Osteocyte (in vitro differentiated cells): ENCODE measurements around the gene MPHOSPH6. TPM values are rescaled to one million over a fixed set of nuclear protein-coding genes. Genes with fewer than 3 reads are reported as not detected.

Experiments
- DNase-seq: peaks from one replicate; pipeline ENCODE4 v3.0.0; 2021; ENCODE audit warnings: mixed read lengths; ENCODE audit not compliant: unreplicated experiment; ENCODE audit errors: extremely low spot score
- H3K27ac Mint-ChIP-seq: one replicate; pipeline ENCODE4 v1.8.0; 2021; ENCODE audit warnings: mild to moderate bottlenecking, mixed read lengths; ENCODE audit not compliant: unreplicated experiment
- H3K27me3 Mint-ChIP-seq: one replicate; pipeline ENCODE4 v1.8.0; 2021; ENCODE audit warnings: mixed read lengths; ENCODE audit not compliant: unreplicated experiment
- H3K36me3 Mint-ChIP-seq: one replicate; pipeline ENCODE4 v1.8.0; 2021; ENCODE audit warnings: mixed read lengths; ENCODE audit not compliant: unreplicated experiment
- H3K4me1 Mint-ChIP-seq: one replicate; pipeline ENCODE4 v1.8.0; 2021; ENCODE audit warnings: mixed read lengths; ENCODE audit not compliant: unreplicated experiment
- H3K4me3 Mint-ChIP-seq: one replicate; pipeline ENCODE4 v1.8.0; 2021; ENCODE audit warnings: mild to moderate bottlenecking, moderate library complexity, mixed read lengths; ENCODE audit not compliant: unreplicated experiment
- H3K9me3 Mint-ChIP-seq: one replicate; pipeline ENCODE4 v1.8.0; 2021; ENCODE audit warnings: mixed read lengths; ENCODE audit not compliant: unreplicated experiment
- total RNA-seq: library from RNA; stranded (reverse); gene quantifications from 2 replicates; pipeline ENCODE4 v1.2.1, GENCODE V29; 2021
- TF ChIP-seq, protein P1 (sequence below): fragments of 200-600 bp; sonication (generic); IDR thresholded peaks from 2 replicates; pipeline ENCODE4 v1.5.0; 2021; ENCODE audit warnings: antibody characterized with exemption, mild to moderate bottlenecking, moderate library complexity

Gene MPHOSPH6
- total RNA-seq, 1 donor from 2014 or later, result 13.6 TPM

DNA sequence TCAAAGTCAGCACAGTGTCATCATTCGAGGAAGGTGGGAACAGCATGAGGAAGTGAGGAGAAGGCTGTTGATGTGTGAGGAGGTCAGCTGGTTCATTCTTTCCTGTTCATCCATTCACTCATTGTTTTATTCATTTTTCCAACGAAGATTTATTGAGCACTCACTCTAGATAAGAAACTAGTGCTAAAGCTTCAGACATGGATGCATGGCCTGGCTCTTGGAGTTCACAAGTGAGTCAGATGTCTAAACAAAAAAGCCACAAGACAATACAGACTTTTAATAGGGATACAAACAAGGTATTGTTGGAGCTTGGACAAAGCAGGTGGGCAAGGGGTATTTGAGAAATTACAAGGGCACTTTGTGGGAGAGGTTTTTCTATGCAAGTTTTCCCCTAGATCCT lies 31.3 kb upstream of the MPHOSPH6 start:
- no peaks in the 10 kb centered on the region for H3K36me3 Mint-ChIP-seq
- TF ChIP-seq, protein P1, sequence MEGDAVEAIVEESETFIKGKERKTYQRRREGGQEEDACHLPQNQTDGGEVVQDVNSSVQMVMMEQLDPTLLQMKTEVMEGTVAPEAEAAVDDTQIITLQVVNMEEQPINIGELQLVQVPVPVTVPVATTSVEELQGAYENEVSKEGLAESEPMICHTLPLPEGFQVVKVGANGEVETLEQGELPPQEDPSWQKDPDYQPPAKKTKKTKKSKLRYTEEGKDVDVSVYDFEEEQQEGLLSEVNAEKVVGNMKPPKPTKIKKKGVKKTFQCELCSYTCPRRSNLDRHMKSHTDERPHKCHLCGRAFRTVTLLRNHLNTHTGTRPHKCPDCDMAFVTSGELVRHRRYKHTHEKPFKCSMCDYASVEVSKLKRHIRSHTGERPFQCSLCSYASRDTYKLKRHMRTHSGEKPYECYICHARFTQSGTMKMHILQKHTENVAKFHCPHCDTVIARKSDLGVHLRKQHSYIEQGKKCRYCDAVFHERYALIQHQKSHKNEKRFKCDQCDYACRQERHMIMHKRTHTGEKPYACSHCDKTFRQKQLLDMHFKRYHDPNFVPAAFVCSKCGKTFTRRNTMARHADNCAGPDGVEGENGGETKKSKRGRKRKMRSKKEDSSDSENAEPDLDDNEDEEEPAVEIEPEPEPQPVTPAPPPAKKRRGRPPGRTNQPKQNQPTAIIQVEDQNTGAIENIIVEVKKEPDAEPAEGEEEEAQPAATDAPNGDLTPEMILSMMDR, result no peak
- H3K27ac Mint-ChIP-seq, result no peak overlapping the region
- no peak overlapping the region for H3K4me3 Mint-ChIP-seq
- no peaks in the 10 kb centered on the region for H3K4me1 Mint-ChIP-seq
- no peak for DNase-seq
- H3K27me3 Mint-ChIP-seq, result peaks cover 13% of the 10 kb centered on the region
- H3K9me3 Mint-ChIP-seq, result no peaks in the 10 kb centered on the region

GRCh38 chr16:82199209-82199608 lies 29.2 kb upstream of the MPHOSPH6 start:
- TF ChIP-seq, protein P1, result no peak
- no peak overlapping the region for H3K4me3 Mint-ChIP-seq
- no peaks in the 10 kb centered on the region for H3K4me1 Mint-ChIP-seq
- no peak overlapping the region for H3K27ac Mint-ChIP-seq
- peaks cover 16% of the 10 kb centered on the region for H3K27me3 Mint-ChIP-seq
- DNase-seq, result no peak
- H3K9me3 Mint-ChIP-seq, result no peaks in the 10 kb centered on the region
- H3K36me3 Mint-ChIP-seq, result no peaks in the 10 kb centered on the region

DNA sequence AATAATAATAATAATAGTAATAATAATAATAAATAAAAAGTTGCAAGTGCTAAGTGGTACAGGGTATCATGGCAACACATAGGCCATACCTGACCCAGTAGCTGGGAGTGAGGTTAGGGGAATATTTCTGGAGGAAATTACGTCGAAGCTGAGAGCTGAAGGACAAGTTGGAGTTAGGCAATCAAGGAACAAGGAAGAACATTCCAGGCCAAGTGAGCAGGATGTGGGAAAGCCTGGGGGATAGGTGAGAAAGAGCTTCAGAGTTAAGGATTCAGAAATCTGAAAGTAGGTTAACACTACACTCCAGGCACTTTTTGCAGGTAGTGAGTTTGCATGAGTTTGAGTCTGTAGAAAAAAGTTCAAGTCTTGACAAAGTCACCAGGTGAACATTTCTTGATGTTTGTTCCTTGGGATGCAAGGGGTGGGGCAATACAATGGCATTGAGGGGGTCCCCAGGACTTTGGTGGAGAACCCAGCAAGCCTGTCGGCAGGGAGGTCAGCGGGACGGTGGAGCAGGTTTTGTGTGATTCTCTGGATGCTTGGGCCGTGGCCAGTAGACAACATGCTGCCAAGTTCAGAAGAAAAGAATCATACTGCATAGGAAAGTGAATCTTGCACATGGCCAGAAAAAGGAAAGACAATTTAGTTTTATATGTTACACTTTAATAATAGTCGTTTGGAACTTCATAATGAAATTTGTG lies 27.7 kb upstream of the MPHOSPH6 start:
- DNase-seq, result no peak
- H3K4me3 Mint-ChIP-seq, result no peak overlapping the region
- TF ChIP-seq, protein P1, result no peak
- H3K9me3 Mint-ChIP-seq, result no peaks in the 10 kb centered on the region
- H3K27me3 Mint-ChIP-seq, result peaks cover 16% of the 10 kb centered on the region
- H3K27ac Mint-ChIP-seq, result no peak overlapping the region
- H3K36me3 Mint-ChIP-seq, result no peaks in the 10 kb centered on the region
- H3K4me1 Mint-ChIP-seq, result no peaks in the 10 kb centered on the region

- Mint-ChIP-seq H3K27me3 (peaks cover 18% of the 10 kb centered on the region), H3K4me3 (no peak overlapping the region)
These were observed 26.0 kb upstream of the MPHOSPH6 start for GRCh38 chr16:82195917-82196494.

GRCh38 chr16:82194086-82194485 lies 24.1 kb upstream of the MPHOSPH6 start:
- no peaks in the 10 kb centered on the region for H3K9me3 Mint-ChIP-seq
- H3K4me1 Mint-ChIP-seq, result no peaks in the 10 kb centered on the region

More at GRCh38 chr16:82195917-82196494, 26.0 kb upstream of the MPHOSPH6 start:
- TF ChIP-seq, protein P1, result no peak
- no peaks in the 10 kb centered on the region for H3K36me3 Mint-ChIP-seq
- DNase-seq, result no peak
- no peaks in the 10 kb centered on the region for H3K9me3 Mint-ChIP-seq
- H3K4me1 Mint-ChIP-seq, result no peaks in the 10 kb centered on the region
- no peak overlapping the region for H3K27ac Mint-ChIP-seq

More at GRCh38 chr16:82194086-82194485, 24.1 kb upstream of the MPHOSPH6 start:
- H3K27me3 Mint-ChIP-seq, result peaks cover 27% of the 10 kb centered on the region
- H3K27ac Mint-ChIP-seq, result no peak overlapping the region
- H3K4me3 Mint-ChIP-seq, result no peak overlapping the region
- no peak for DNase-seq
- TF ChIP-seq, protein P1, result no peak
- no peaks in the 10 kb centered on the region for H3K36me3 Mint-ChIP-seq
